ENCODE results near the gene TXNDC2. TPM values are rescaled to one million over a fixed set of nuclear protein-coding genes. Genes with fewer than 3 reads are reported as not detected.

The TXNDC2 gene
- total RNA-seq, 1 donor from 2014 or later: 0.55 TPM

GRCh38 chr18:9916077-9916639, 30.4 kb downstream of the TXNDC2 start:
- H3K36me3 ChIP-seq: no peaks in the 10 kb centered on the region
- no peak for TF ChIP-seq CTCF (IDR thresholded peaks at IDR 0.05)
- no peak for ATAC-seq
- intact Hi-C loops (cut with DNase I): no loop called here
- peak overlapping the region; percentile 90 for H3K4me3 ChIP-seq
- H3K4me1 ChIP-seq: peaks cover 44% of the 10 kb centered on the region
- H3K27ac ChIP-seq: peak overlapping the region; percentile 98
- no peaks in the 10 kb centered on the region for H3K27me3 ChIP-seq
- H3K9me3 ChIP-seq: no peaks in the 10 kb centered on the region
- DNase-seq: no peak

- no peak overlapping the region for H3K4me3 ChIP-seq
- H3K4me1 ChIP-seq: peaks cover 47% of the 10 kb centered on the region
- no peaks in the 10 kb centered on the region for H3K36me3 ChIP-seq
- intact Hi-C loops (cut with DNase I): no loop called here
- DNase-seq: no peak
- no peak overlapping the region for H3K27ac ChIP-seq
- H3K27me3 ChIP-seq: no peaks in the 10 kb centered on the region
- no peak for TF ChIP-seq CTCF (IDR thresholded peaks at IDR 0.05)
- ATAC-seq: no peak
- no peaks in the 10 kb centered on the region for H3K9me3 ChIP-seq
Observed at GRCh38 chr18:9916808-9917207, 31.0 kb downstream of the TXNDC2 start.

- no peaks in the 10 kb centered on the region for H3K9me3 ChIP-seq
- TF ChIP-seq CTCF (IDR thresholded peaks at IDR 0.05): no peak
- DNase-seq: no peak
- no peaks in the 10 kb centered on the region for H3K27me3 ChIP-seq
- H3K27ac ChIP-seq: no peak overlapping the region
- H3K36me3 ChIP-seq: no peaks in the 10 kb centered on the region
- H3K4me1 ChIP-seq: peaks cover 43% of the 10 kb centered on the region
- H3K4me3 ChIP-seq: peak overlapping the region; percentile 7
- intact Hi-C loops (cut with DNase I): no loop called here
- ATAC-seq: no peak
Observed at GRCh38 chr18:9918016-9918680, 32.4 kb downstream of the TXNDC2 start.

GRCh38 chr18:9919564-9920232, 33.9 kb downstream of the TXNDC2 start:
- intact Hi-C loops (cut with DNase I): no loop called here
- no peak for DNase-seq
- no peaks in the 10 kb centered on the region for H3K36me3 ChIP-seq
- no peaks in the 10 kb centered on the region for H3K9me3 ChIP-seq
- H3K27me3 ChIP-seq: no peaks in the 10 kb centered on the region
- no peak overlapping the region for H3K4me3 ChIP-seq
- H3K27ac ChIP-seq: no peak overlapping the region
- TF ChIP-seq CTCF (IDR thresholded peaks at IDR 0.05): no peak
- ATAC-seq: no peak
- peaks cover 58% of the 10 kb centered on the region for H3K4me1 ChIP-seq

GRCh38 chr18:9922592-9923311, 37.0 kb downstream of the TXNDC2 start:
- peaks cover 82% of the 10 kb centered on the region for H3K4me1 ChIP-seq
- H3K27me3 ChIP-seq: no peaks in the 10 kb centered on the region
- no peak overlapping the region for H3K27ac ChIP-seq
- ATAC-seq: no peak
- TF ChIP-seq CTCF (IDR thresholded peaks at IDR 0.05): no peak
- no peak overlapping the region for H3K4me3 ChIP-seq
- H3K9me3 ChIP-seq: no peaks in the 10 kb centered on the region
- DNase-seq: no peak
- intact Hi-C loops (cut with DNase I): no loop called here
- H3K36me3 ChIP-seq: no peaks in the 10 kb centered on the region
